Chondrocyte (in vitro differentiated cells): ENCODE results near the gene DLG3. TPM values are rescaled to one million over a fixed set of nuclear protein-coding genes. Genes with fewer than 3 reads are reported as not detected.

ENCODE experiments used
- DNase-seq: peaks from one replicate; pipeline ENCODE4 v3.0.0; 2021; ENCODE audit warnings: mixed read lengths, low spot score
- H3K27ac Mint-ChIP-seq: one replicate; pipeline ENCODE4 v1.8.0; 2021; ENCODE audit warnings: mild to moderate bottlenecking, moderate library complexity, mixed read lengths; ENCODE audit not compliant: unreplicated experiment
- H3K27me3 Mint-ChIP-seq: 2 replicates; pipeline ENCODE4 v1.8.0; 2021; ENCODE audit warnings: low read depth, mixed read lengths
- H3K36me3 Mint-ChIP-seq: 2 replicates; pipeline ENCODE4 v1.8.0; 2021; ENCODE audit warnings: low read depth, mixed read lengths
- H3K4me1 Mint-ChIP-seq: 2 replicates; pipeline ENCODE4 v1.8.0; 2021; ENCODE audit warnings: low read depth, mild to moderate bottlenecking, mixed read lengths
- H3K4me3 Mint-ChIP-seq: one replicate; pipeline ENCODE4 v1.8.0; 2021; ENCODE audit warnings: mild to moderate bottlenecking, moderate library complexity, mixed read lengths; ENCODE audit not compliant: unreplicated experiment
- H3K9me3 Mint-ChIP-seq: 2 replicates; pipeline ENCODE4 v1.8.0; 2021; ENCODE audit warnings: low read depth, mixed read lengths
- CTCF ChIP-seq: fragments of 200-600 bp; sonication (generic); IDR thresholded peaks from 2 replicates; pipeline ENCODE4 v1.5.0; 2021; ENCODE audit warnings: antibody characterized with exemption, mild to moderate bottlenecking, moderate library complexity
- total RNA-seq: library from RNA; stranded (reverse); gene quantifications from 3 replicates; pipeline ENCODE4 v1.2.1, GENCODE V29; 2021

DLG3 gene
- total RNA-seq, 1 donor from 2014 or later = 11.5 TPM

- no peak for DNase-seq
- TF ChIP-seq CTCF = no peak
- Mint-ChIP-seq H3K27me3 (peaks cover 5% of the 10 kb centered on the region), H3K27ac (no peak overlapping the region), H3K9me3 (peaks cover 5% of the 10 kb centered on the region), H3K36me3 (no peaks in the 10 kb centered on the region), H3K4me1 (peaks cover 19% of the 10 kb centered on the region), H3K4me3 (no peak overlapping the region)
Measured at GRCh38 chrX:70449457-70449966, 4.9 kb downstream of the DLG3 start.

- Mint-ChIP-seq H3K36me3 (no peaks in the 10 kb centered on the region), H3K4me1 (peaks cover 27% of the 10 kb centered on the region), H3K4me3 (peak overlapping the region; percentile 82), H3K27me3 (no peaks in the 10 kb centered on the region), H3K9me3 (peaks cover 5% of the 10 kb centered on the region), H3K27ac (peak overlapping the region; percentile 37)
- DNase-seq = no peak
- peak; percentile 82 for TF ChIP-seq CTCF
Measured at GRCh38 chrX:70452143-70452733, 7.6 kb downstream of the DLG3 start.

DNA sequence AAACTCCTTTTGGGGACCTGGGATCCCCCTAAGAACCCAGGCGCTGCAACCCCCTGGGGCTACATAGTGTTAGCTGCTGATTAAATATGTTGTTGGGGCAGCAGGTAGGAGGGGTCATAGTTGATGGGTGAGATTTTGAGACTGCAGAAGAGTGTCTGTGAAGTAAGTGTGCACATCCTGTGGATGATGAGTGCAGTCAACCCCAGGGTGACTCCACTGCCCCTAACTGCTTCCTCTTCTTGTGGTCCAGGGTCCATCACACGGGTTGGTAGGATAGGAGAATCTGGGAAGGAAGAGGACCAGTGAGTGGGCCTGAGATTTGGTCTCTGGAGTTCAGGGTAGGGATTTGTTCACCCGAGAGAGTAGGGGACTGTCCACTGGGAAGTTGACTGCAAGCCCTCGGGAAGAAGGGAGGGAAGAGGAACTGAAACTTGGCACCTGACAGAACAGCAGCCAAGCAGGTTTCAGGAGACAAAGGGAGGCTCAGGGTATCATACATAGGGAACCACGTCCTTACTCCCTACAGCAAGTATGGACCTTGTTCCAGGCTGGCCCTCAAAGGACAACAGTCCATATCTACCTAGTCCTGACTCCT lies 8.5 kb downstream of the DLG3 start:
- peaks cover 27% of the 10 kb centered on the region for H3K4me1 Mint-ChIP-seq
- no peak for DNase-seq
- H3K27ac Mint-ChIP-seq = no peak overlapping the region
- no peaks in the 10 kb centered on the region for H3K27me3 Mint-ChIP-seq
- no peak for TF ChIP-seq CTCF
- H3K4me3 Mint-ChIP-seq = peak overlapping the region; percentile 82
- H3K36me3 Mint-ChIP-seq = no peaks in the 10 kb centered on the region
- peaks cover 5% of the 10 kb centered on the region for H3K9me3 Mint-ChIP-seq

DNA sequence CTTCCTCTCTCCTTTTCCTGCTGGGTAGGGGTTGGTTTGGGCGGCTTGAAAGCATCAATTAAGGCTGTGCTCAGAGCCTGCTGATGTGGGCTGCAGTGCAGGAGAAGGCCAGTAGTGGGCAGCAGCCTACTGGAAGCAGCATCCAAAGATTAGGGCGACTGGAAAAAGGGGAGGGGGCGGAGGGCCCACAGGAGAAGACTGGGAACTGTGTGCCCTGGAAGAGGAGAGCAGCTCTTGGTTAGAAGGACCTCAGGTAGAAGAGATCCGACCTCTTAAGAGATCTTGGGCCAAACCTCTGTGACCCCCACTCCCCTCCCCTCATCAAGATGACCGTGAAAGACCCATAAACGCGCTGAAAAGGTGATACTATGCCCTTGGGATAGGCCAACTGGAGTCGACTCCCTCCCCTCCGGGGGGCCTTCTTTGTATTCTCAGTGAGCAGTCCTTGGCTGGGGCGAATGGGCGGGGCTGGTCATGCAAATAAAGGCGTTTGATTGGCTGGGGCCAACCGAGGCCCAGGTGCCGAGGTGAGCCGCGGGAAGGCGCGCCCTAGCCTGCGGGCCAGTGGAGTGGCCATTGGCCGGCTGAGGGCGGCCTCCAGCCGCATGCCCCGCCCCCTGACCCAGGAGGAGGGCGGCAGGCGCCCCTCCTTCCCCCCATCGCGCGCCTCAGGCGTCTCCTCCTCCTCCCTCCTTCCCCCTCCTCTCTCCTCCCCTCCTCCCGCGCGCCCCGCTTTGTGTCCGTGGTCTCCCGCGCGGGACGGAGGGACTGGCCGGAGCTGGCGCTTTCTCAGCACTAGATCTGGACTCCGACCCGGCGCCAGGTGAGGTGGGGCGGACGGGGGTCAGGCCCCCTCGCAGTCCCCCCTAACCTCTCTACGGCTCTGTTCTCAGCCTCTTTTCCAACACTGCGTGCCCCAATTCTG lies 10.1 kb downstream of the DLG3 start:
- no peaks in the 10 kb centered on the region for H3K36me3 Mint-ChIP-seq
- no peaks in the 10 kb centered on the region for H3K27me3 Mint-ChIP-seq
- DNase-seq = no peak
- peak; percentile 84 for TF ChIP-seq CTCF
- peak overlapping the region; percentile 39 for H3K27ac Mint-ChIP-seq
- H3K4me1 Mint-ChIP-seq = peaks cover 27% of the 10 kb centered on the region
- no peaks in the 10 kb centered on the region for H3K9me3 Mint-ChIP-seq
- peak overlapping the region; percentile 62 for H3K4me3 Mint-ChIP-seq
